ENCODE measurements around the gene AP5B1.

Gene AP5B1, protein sequence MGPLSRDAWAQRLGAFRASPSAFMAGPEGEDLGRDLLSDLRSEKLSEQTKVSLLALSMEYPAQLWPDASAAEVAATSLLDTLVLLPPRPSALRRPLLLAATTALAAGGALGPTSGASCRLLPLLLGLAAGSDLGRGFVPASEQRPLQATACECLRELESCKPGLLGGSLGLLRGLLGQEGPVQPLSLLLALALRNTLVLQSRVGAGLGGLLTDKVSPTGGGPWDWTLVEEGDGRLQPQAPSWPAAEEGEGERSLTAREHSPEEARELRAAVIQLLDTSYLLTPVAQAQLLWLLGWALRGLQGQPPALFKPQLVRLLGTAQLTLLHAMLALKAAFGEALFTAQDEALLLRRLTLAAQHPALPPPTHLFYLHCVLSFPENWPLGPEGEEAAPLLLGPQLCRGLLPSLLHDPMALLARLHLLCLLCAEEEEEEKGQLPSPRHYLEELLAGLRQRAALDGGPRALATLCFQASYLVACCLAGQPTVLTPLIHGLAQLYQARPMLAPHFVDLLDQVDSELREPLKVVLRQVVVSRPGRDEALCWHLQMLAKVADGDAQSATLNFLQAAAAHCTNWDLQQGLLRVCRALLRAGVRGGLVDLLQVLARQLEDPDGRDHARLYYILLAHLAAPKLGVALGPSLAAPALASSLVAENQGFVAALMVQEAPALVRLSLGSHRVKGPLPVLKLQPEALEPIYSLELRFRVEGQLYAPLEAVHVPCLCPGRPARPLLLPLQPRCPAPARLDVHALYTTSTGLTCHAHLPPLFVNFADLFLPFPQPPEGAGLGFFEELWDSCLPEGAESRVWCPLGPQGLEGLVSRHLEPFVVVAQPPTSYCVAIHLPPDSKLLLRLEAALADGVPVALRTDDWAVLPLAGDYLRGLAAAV

DNA sequence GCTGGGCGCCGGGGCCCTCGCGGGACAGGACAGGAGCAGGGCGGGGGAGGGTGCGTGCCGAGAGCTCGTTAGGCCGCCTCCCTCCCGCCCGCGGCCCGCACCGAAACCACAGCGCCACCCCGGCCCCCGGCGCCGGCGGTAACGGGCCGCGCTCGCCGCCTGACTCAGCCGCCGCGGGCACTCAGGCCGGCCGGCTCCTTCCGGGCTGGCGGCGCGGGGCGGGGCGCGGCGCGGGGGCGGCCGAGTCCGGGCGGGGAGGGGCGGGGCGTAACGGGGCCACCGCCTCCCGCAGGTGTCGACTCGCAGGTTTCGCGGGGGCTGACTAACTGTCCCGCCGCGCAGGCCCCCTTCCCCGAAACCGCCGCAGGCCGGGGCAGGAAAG, at the start of gene AP5B1:
TSS of gene AP5B1 (minus strand) at position 207 of the 382 bp plus-strand sequence. CDS start 385 bp downstream, outside the sequence.
- no peak for DNase-seq

DNA sequence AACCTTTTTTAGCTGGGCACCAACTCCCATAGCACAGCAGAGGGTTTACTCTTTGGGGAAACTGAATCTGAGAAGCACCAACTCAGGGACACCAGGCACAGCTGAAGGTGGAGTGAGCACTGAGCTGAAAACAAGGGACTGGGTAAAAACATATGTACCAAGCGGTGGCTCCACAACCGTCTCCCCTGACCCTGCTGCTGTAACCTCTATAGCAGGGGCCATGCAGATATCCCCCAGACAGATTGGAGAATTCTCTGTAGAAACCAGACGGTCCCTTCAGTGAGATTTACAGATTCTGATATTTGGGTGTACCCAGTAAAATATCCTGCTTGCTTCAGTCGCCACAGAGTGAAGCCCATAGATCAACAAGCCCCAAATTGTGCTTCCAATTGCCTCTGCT, 48.7 kb upstream of the AP5B1 start:
- no peak for DNase-seq

DNA sequence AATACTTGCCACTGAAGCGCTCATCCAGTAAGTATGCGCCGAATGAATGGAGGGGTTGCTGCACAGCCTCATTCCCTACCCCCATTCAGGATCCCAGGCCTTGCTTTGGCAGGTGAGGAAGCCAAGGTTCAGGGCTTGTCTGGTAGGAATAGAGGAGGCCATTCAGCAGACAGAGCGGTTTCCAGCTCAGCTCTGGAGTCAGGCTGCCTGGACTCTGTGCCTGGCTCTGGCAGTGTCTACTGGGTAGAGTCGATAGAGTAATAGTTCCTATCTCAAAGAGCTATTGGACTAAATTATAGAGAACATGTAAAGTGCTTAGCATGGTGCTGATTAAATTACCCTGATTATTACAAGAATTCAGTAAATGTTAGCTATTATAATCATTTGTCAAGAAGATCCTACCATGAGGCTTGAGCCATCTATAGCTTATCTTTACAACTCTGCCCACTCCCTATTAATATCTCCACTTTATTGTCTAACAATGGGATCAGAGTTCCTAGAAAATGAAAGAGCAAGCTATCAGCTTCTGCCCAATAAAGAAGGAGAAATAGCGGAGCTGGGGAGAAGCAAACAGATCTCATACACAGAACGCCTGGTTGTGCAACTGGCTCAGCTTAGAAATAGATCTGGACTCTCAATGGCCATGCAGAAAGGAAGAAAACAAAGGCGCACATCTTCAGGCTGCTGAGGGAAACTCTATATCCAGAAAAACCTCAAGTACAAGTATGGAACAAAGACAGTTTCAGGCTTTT, 46.4 kb upstream of the AP5B1 start:
- DNase-seq = no peak

DNA sequence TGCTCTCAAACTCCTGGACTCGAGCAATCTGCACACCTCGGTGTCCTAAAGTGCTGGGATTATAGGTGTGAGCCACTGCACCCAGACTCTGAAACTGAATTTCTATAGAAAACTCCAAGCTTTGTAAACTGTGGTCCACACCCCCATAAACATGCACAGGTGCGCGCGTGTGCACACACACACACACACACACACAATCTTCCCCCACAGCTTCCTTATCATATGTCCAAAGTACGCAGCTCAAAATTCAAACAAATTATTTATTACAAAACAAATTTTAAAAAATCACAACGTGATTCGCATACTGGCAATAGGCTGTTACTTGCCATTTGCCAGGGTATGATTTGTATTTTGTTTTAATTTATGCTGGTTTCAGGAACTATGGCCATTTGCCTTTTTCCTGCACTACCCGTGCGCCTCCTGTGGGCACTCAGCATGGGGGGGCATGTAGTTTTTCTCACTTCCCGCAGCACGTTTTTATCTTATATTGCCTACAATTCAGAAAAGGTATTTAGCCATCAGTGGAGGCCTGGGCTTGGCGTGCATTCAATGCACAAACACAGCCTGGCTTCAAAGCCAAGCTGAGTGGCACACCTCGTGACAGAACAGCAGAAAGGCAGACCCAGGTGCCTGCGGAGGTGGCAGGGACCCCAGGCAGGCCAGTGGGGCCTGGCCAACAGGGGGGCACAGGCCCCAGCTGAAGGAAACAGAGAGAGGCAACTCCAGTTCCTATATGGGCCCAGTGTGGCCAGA, 42.2 kb upstream of the AP5B1 start:
- no peak for DNase-seq

DNA sequence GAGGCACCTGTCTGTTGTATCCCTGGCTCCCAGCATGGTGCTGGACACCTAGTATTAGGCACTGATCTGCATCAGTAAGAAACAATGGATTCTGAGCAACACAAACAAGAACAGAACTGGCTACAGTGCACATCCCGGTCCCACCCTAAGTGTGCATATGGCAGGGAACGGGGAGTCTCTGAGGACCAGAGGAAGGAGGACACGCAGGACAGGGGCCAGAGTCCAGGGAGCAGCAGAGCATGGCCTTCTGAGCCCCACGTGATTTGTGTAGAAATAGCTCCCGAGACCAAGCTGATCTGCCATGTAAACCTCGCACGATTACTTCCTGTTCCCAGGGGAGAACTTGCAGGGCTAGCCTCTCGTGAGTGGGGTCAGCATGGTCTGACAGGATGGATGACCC, 40.3 kb upstream of the AP5B1 start:
- no peak for DNase-seq

DNA sequence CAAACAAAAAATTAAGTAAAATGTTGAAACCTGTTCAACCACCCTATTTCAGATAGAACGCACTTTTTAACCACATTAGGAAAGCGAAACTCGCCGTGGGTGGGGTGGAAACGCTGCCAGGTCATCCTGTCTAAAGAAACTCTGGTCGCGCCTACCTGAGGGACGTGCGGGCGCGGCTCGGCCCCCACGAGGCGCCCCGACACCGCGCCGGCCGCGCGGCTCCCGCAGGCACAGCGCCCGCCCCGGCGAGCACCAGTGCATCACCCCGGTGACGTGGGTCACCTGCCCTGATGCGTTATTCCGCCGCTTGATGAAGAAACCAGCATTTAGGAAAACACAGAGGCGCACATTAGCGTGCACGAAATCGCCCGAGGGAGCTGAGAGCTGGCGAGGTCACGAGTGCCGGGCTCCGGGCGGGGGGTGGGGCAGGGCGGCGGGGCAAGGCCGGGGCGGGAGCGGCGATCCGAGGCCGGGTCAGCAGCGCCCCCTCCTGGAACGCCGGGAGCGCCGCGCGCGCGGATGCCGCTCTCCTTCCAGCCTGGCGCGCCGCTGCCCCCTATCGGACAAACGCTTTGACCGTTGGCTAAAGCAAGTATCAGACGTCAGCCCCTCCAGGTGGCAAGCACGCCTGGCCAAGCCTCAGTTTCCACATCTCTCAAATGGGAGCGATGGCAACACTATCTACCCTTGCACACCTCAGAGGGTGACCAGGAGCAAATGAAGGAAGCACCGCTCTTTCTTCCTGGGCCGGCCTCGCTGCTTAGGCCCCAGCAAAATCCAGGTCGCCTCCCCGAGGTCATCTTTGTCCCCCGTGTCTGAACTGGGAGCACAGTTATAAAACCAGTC, 37.3 kb upstream of the AP5B1 start:
- peak; percentile 93 for DNase-seq

DNA sequence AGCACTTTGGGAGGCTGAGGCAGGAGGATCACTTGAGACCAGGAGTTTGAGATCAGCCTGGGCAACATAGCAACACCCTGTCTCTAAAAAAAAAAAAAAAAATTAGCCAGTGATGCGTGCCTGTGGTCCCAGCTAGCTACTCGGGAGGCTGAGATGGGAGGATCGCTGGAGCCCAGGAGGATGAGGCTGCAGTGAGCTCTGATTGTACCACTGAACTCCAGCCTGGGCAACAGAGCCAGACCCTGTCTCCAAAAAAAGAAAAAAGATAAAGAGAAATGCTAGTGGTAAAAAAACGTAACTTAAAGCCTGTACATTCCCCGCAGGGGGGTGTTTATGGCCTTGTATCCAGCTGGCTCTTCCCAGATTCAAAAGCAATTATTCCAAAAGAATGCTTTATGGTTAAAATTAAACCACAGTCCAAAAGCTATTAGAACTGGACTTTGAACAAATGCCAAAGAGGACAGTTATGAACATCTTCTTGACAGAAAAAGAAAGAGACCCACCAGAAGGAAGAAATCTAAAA, 36.6 kb upstream of the AP5B1 start:
- DNase-seq = no peak

DNA sequence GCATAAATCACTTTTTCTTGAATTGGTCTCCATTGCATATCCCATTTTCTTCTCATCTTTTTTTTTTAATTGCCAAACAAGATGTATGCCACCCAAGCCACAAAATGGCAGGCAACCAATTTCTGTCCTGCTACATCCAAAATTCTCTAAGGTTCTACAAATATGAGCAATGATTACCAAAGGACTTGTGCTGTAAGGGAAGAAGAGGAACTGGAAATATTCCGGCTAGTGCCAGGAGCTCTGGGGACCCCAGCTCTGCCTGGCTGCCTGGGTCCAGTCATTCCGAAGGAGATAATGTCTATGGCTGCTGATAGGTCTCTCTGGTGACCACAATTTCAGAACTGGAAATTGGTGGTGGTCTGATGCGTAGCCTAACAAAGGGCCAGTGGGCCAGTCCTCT, 35.9 kb upstream of the AP5B1 start:
- DNase-seq = no peak

DNA sequence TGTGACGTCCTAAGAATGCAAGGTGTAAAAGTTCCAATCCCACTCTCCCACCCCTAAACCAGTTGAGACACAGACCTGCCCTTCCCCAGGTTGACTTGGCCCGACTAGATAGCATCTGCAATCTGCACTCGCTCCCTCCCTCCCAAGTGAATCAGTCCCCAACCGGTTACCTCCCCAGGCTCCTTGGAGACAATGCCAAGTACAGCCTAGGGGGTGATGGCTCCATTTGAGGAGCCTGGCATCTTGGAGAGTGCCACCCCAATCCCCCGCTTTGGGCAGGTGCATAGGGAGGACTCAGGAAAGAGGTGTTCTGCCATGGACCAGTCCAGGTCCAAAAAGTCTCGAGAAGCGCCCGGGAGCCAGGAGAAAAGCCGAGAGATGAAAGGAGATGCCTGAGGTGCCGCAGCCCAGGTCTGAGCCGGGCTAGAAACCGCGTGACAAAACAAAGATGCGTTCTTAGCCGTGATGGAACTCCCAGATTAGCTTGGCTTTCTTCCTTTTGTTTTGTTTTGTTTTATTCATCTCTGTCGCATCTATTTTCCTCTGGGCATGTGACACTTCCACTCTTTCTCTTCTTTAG, 34.3 kb upstream of the AP5B1 start:
- no peak for DNase-seq

DNA sequence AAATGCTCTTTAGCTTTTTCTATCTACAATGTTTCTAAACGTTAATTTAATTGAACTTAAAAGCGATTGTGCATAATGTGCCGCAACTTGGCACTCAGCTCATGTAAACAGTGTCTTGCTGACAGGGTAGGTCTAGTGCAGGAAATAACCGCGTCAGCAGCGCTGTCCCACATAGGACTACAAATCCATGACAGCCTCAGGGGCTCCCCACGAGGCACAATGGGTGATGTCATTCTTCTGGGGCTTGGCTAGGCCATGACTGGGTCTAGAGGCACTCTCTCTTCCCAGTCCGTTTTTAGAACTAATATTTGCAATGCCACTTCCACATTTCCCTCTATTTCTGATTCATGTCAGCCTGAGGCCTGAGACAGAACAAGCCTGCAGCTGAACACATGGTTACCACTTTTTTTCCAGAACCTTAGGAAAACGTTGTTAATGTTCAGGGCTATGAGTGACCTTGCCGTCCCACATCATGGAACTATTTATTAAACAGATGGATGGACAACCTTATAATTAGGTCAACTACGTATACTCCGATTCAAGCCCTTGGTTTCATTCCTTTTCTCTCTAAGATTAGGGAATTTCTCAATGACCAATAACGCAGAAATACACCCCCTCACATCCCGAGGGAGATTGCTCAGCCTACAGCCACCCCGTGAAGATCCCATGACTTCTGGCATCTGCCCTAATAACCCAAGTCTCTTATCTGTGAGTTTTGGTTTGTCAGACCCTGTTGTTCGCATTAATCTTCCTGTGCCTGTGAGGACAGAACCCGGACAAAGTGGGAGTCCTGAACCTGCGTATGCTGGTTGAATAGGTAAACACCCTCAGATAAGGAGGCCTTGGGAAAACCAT, 33.6 kb upstream of the AP5B1 start:
- DNase-seq = no peak

DNA sequence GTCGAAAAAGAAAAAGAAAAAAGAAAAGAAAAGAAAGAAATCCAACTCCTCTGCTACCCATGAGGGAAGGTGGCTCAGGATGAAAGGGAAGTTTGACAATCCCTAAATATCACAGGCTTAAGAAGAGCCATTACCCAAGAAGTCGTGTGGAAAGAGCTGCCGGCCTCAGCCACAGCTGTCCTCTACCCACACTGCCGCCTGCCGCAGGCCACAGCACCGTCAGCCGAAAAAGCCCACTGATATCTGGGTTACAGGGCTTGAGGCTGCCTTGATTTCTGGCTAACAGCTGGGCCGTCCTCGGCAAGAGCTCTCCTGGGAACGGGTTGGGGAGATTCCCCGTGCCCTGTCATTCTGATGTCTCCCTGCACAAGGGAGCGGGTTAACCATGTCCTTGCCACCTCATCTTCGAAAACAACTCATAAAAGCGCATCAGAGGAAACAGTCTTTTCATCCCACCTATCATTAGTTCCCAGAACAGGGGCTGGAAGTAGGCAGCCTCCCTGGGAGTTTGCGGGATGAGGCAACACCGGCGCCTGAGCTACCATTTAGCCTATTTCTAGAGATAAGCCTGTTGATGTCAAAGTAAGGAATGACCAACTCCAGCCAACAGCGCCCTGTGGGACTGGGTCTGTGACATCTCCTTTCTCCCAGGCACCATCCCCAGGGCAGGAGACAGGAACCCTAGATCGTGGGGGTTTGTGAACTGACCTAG, 31.1 kb upstream of the AP5B1 start:
- no peak for DNase-seq

DNA sequence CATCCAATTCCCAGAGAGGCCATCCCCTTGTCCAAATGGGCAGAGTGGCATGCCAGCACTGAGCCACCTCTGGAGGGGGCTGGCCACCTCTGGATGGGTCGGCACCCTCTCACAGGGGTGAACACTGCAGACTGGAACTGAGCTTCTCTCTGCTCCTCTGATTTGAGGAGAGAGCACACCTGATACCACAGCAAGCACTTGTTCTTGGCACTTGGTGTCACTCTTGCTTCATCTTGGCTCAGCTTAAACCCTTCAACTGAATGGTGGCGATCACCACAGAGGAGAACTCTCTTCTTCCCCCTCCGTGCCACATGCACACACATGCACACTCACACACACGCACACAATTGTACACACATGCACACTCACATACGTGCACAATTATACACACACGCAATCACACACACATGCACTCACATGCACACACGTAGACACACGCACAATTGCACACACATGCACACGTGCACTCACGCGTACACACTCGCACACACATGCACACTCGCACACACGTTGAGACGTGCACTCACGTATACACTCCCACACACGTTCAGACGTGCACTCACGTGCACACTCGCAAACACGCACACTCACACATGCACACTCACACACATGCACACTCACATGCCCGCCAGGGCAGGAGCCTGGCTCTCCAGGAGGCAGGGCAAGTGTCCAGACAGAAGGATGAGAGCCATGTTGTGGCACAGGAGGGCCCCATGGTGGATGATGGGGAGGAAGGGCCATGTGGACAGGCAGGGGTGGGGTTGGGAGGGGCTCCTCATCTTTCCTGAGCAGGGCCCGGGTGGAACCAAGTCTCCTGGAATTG, 29.5 kb upstream of the AP5B1 start:
- no peak for DNase-seq

DNA sequence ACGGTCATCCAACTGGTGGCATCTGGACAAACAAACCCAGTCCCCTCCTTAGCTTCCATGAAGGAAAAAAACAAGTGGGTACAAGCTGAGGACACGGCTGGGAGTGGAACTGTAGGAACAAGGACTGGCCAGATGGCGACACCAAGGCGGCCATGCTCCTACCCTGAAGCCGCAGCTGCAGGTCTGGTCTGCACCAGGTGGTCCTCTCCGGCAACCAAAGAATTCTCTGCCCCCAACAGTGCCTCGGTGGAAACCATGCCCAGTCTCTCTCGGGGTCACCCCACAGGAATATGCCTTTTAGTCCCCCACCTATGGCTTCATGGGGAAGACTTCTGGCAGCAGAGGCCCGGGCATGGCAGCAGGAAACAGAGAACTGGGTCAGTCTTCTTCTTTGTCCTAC, 28.7 kb upstream of the AP5B1 start:
- no peak for DNase-seq

DNA sequence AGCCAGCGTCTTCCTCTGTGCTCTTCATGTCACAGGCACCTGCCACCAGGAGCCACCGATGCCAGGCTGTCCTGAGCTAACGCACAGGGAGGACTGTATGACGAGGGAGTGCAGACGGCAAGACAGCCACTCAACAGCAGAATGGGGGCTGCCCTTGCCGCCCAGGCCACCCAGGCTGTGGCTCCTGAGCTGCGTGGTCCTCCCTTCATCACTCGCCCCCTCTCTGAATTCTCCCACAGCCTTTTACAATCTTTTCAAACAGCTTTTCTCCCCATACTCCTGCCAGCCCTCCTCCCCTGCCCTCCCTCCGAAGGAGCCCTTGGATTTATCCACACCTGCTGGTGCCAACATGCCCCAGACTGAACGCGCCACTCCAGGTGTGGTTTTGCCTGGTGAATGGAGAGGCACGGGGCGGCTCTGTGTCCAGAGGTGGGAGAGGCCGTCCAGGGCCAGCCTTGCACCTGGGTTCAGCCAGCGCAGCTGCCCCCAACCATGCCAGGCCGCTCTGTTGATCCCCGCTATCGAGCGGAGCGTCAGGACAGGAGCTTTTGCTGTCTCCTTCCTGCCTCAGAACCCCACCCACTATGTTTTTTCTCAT, 28.1 kb upstream of the AP5B1 start:
- DNase-seq = no peak

DNA sequence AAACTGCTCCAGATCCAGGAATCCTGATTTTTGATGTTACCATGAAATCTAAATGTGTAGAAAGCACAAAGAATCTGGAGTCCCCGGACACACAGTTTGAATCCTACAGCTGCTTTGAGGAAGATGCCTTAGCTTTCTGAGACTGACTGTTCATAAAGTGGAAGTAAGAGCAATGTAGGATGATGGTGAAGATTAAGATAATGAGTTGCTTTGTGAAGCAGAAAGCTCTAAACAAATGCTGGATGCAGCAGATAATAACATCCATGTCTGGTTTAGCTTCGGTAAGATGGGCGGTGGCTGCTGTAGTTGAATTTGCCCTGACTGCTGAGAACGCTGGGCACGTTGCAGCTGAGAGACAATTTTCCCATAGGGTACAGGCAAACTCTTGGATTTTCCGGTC, 26.2 kb upstream of the AP5B1 start:
- DNase-seq = no peak

DNA sequence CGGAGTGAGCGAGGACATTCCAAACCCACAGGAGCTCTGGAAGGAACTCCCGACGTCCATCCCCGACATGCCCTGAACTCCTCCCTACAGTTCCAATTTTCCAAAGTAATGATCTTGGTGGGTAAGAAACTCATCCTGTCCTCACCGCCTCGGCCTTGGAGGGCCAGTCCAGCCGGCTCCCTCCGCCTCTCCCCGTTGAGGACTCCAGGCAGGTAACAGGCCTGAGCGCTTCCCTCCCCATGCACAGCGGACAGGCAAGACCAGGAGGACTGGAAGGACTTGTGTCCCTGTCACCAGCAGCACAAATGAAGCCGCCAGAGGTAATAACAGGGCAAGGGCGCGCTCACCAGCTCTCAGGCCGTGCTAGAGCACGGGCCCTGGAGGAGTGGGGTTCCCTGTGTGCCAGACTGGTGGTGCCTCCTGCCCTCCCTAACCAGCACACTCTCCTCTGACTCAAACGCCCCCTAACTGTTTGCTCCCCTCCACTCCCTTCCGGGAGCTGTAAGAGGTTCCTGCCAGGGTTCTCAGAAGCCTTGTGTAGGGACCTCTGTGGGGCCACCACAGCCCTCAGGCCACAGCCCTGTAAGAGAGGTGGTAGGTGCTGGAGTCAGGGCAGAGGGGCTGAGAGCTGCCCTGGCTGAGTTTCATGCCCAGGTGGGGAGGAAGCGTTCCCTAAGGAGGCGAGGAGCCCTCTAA, 23.2 kb upstream of the AP5B1 start:
- no peak for DNase-seq

DNA sequence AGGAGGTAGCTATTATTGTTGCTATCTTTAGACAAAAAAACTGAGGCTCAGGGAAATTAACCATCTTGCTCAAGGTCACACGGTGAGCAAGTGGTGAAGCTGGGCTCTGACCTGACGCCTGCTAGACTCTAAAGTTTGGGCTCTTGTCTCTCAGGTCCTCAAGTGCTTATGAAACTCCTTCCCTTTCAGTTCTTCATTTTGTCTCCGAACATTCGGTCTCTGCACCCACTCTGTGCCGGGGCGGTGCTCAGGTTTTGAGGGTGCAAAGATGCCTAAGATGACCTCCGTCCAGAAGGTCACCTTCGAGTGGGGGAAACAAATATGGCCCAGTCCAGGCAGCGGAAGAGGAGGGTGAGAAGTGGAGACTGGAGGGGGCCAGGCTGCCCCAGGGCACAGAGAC, 22.1 kb upstream of the AP5B1 start:
- no peak for DNase-seq

Measured in right hindlimb (tissue), 1 donor.